ENCODE data around the gene LHFPL5. TPM values are rescaled to one million over a fixed set of nuclear protein-coding genes. Genes with fewer than 3 reads are reported as not detected.

LHFPL5 gene
- total RNA-seq, 1 donor from 2014 or later = not detected

DNA sequence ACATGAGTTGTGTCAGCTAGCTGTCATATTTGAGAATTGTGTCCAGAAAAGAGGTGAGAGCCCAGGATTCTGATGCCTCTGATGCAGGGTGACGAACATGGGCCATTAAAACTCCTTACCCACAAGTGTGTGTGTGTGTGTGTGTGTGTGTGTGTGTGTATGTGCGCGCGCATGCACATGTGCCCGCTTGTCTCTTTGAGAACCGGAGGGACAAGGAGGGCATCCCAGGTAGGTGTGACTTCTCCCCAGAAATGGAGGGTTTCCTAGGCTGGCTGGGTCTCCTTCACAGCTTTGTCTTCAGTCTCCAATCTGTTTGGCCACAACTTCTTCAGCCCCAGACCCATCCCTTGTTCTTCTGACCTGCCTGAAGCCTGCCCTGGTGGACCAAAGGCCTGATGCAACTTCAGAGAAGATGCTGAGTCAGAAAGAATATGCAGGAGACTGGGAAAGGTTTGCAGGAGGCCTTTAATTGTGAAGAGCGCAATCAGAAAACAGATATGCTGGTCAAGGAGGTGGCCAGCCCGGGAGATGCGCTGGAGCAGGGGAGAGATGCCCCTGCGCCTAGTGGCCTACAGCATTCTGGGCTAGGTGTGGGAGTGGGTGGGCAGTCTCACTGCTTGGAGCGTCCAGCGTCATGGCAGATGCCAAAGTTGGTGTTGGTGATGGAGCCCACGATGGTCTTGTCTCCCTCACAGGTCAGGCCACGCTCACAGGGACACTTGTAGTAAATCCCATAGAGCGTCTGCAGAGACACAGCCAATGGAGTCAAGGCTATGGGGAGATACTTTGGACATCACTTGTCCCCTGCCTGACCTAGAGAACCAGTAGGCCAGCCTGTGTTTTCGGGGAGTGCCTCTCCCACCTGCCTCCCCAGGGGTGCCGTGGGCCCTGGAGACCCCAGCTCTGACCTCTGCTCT is 10.4 kb upstream of the LHFPL5 start:
- TF ChIP-seq, protein P1, sequence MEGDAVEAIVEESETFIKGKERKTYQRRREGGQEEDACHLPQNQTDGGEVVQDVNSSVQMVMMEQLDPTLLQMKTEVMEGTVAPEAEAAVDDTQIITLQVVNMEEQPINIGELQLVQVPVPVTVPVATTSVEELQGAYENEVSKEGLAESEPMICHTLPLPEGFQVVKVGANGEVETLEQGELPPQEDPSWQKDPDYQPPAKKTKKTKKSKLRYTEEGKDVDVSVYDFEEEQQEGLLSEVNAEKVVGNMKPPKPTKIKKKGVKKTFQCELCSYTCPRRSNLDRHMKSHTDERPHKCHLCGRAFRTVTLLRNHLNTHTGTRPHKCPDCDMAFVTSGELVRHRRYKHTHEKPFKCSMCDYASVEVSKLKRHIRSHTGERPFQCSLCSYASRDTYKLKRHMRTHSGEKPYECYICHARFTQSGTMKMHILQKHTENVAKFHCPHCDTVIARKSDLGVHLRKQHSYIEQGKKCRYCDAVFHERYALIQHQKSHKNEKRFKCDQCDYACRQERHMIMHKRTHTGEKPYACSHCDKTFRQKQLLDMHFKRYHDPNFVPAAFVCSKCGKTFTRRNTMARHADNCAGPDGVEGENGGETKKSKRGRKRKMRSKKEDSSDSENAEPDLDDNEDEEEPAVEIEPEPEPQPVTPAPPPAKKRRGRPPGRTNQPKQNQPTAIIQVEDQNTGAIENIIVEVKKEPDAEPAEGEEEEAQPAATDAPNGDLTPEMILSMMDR (IDR thresholded peaks at IDR 0.05) = no peak
- Mint-ChIP-seq H3K4me1 (no peaks in the 10 kb centered on the region), H3K4me3 (no peak overlapping the region), H3K27ac (no peak overlapping the region), H3K27me3 (peaks cover 5% of the 10 kb centered on the region), H3K36me3 (ENCODE audit: low read depth) (no peaks in the 10 kb centered on the region), H3K9me3 (no peaks in the 10 kb centered on the region)
- no peak for ATAC-seq (ENCODE audit: low read depth)
- ChIA-PET POLR2A (no interaction called here), CTCF (no interaction called here)
- no peak for DNase-seq
- intact Hi-C loops (cut with micrococcal nuclease) = no loop called here

DNA sequence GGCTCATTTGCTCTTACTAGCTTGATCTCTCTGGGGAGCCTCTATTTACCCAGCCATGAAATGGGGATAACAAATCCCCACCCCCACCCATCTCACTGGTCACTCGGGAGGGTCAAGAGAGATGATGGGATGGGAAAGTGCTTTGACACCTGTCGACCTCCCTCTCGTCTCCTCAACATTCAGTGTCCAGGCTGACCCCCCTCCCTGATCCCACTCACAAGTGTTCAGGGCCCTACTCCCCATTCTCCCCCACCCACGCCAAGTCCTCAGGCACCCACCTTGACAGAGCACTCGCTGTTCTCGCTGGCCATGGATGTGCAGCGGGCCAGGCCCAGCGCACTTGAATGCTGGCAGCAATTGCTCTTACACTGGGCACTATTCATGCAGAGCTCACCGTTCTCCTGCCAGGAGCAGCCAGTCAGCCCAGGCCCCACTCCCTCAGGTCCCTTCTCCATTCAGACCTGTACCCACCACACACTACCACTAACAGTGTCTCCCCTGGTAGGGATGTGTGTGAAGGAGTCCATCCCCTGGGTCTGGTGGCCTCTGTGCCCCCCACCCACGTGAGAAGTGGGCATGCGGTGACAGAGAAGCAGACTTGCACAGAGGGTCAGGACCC is 9.6 kb upstream of the LHFPL5 start:
- Mint-ChIP-seq H3K27ac (no peak overlapping the region), H3K36me3 (ENCODE audit: low read depth) (no peaks in the 10 kb centered on the region), H3K9me3 (no peaks in the 10 kb centered on the region), H3K27me3 (peaks cover 6% of the 10 kb centered on the region), H3K4me3 (no peak overlapping the region), H3K4me1 (no peaks in the 10 kb centered on the region)
- POLR2A ChIA-PET = no interaction called here
- CTCF ChIA-PET = no interaction called here
- DNase-seq (no peak), ATAC-seq (ENCODE audit: low read depth) (no peak)
- TF ChIP-seq, protein P1 (IDR thresholded peaks at IDR 0.05) = no peak
- intact Hi-C loops (cut with micrococcal nuclease) = no loop called here

DNA sequence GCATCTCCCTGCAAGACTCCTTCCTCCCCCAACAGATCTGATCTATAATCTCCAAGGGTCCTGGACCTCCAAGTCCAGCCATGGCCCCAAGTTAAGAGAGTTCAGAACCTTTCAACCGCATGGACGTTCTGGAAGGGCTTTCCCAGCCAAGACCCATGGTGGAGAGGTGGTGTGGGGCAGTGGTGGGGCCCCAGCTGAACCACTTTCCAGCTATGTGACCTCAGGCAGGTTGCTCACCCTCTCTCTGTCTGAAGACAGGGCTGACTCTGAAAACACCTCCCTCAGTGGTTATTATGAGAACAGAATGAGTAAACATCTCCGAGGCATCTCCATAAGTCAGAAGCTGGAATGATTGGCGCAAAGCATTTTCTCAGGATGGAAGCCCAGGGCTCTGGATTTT is 8.9 kb upstream of the LHFPL5 start:
- Mint-ChIP-seq H3K27ac (no peak overlapping the region), H3K27me3 (peaks cover 6% of the 10 kb centered on the region), H3K4me3 (no peak overlapping the region), H3K4me1 (no peaks in the 10 kb centered on the region), H3K36me3 (ENCODE audit: low read depth) (no peaks in the 10 kb centered on the region), H3K9me3 (no peaks in the 10 kb centered on the region)
- TF ChIP-seq, protein P1 (IDR thresholded peaks at IDR 0.05) = no peak
- CTCF ChIA-PET = no interaction called here
- POLR2A ChIA-PET = no interaction called here
- ATAC-seq (ENCODE audit: low read depth) (no peak), DNase-seq (no peak)
- intact Hi-C loops (cut with micrococcal nuclease) = no loop called here

DNA sequence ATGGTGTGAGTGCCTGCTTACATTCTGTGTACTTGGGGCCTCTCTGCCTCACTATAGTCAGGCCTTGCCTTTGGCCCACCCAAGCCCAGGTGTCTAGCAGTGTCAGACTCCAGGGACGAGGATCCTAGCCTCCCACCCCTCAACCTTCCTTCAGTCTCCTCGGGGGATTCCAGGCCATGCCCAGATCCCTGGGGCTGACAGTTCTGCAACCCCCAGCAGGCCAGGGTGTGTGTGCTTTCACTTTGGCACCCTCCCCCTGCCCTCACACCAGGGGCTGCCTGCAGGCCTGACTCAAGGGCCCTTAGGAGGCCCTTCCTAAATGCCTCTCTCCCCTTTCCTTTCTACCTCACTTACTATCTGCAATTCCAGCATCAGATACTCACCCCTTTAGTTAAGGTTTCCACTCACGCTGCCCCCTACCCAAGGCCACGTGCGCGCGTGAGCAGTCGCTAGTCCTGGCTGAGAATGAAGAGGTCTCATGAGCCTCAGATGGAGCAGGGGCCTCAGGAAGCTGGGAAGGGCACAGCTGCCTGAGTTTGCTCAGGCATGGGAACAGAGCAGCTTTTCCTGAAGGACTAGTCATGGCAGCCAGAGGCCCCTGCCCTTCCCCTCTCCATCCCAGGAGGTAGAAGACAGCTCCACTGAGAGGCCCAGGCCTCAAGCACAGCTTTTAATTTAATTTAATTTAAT is 7.2 kb upstream of the LHFPL5 start:
- ATAC-seq (ENCODE audit: low read depth) (no peak), DNase-seq (no peak)
- TF ChIP-seq, protein P1 (IDR thresholded peaks at IDR 0.05) = no peak
- H3K4me3 Mint-ChIP-seq = no peak overlapping the region
- ChIA-PET POLR2A (no interaction called here), CTCF (no interaction called here)
- H3K9me3 Mint-ChIP-seq = no peaks in the 10 kb centered on the region
- intact Hi-C loops (cut with micrococcal nuclease) = no loop called here
- no peaks in the 10 kb centered on the region for H3K4me1 Mint-ChIP-seq
- peaks cover 6% of the 10 kb centered on the region for H3K27me3 Mint-ChIP-seq
- H3K27ac Mint-ChIP-seq = no peak overlapping the region
- H3K36me3 Mint-ChIP-seq (ENCODE audit: low read depth) = no peaks in the 10 kb centered on the region

DNA sequence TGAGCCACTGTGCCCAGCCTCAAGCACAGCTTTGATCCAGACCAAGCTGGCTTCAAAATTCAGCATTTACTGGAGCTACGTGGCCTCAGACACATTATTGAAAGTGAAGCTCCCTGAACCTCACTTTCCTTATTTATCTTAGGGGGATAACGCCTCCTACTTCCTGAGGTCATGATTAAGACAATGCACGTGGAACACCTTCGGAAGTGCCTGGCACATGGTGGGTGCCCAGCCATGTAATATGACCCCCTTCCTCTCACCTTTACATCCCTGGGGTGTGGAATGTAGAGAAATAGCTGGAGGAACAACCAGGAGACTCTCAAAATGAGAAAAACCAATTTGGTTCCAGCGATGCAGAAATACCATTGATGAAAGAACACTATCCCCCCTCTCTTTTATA is 6.4 kb upstream of the LHFPL5 start:
- POLR2A ChIA-PET = interaction anchor here (0.5 kb wide), 1 partner anchor 14 kb away, joined by 6 read pairs; no protein-coding TSS in a partner anchor
- Mint-ChIP-seq H3K27me3 (peaks cover 6% of the 10 kb centered on the region), H3K9me3 (no peaks in the 10 kb centered on the region), H3K36me3 (ENCODE audit: low read depth) (no peaks in the 10 kb centered on the region), H3K27ac (no peak overlapping the region), H3K4me3 (no peak overlapping the region), H3K4me1 (no peaks in the 10 kb centered on the region)
- intact Hi-C loops (cut with micrococcal nuclease) = no loop called here
- ATAC-seq (ENCODE audit: low read depth) = no peak
- CTCF ChIA-PET = no interaction called here
- TF ChIP-seq, protein P1 (IDR thresholded peaks at IDR 0.05) = no peak
- no peak for DNase-seq
